ENCODE data around the gene ZAR1L.
"Not testable (repeated sequence)": the region's sequence is repeated elsewhere in the genome, so short reads cannot be mapped to it uniquely, and the experiment has no call there.

The ZAR1L gene

GRCh38 chr13:32315238-32316027 lies at the start of gene ZAR1L, which contains the start of gene BRCA2:
Gene ZAR1L (minus strand): TSS chr13:32315363. CDS start chr13:32311925, 3,438 bp downstream.
Gene BRCA2 (plus strand): TSS chr13:32315508. CDS start chr13:32316461, 953 bp downstream.
- peak; percentile 77 for DNase-seq (ENCODE audit: low read depth)
- peak within 1 kb of the TSS; percentile 85 for H3K4me3 ChIP-seq (ENCODE audit: low read depth, low read length)
- no peak for TF ChIP-seq CTCF (IDR thresholded peaks at IDR 0.05; ENCODE audit: low read depth, low read length, missing control alignments)

- TF ChIP-seq CTCF (IDR thresholded peaks at IDR 0.05; ENCODE audit: low read depth, low read length, missing control alignments) = no peak
- H3K4me3 ChIP-seq (ENCODE audit: low read depth, low read length) = no peak overlapping the region
- DNase-seq (ENCODE audit: low read depth) = no peak
Measured at GRCh38 chr13:32362574-32362973, 47.4 kb upstream of the ZAR1L start.

- not testable (repeated sequence) for DNase-seq (ENCODE audit: low read depth); H3K4me3 ChIP-seq (ENCODE audit: low read depth, low read length)
Measured at GRCh38 chr13:32355935-32356334, 40.8 kb upstream of the ZAR1L start.

GRCh38 chr13:32354040-32354439 lies 38.9 kb upstream of the ZAR1L start:
- no peak for TF ChIP-seq CTCF (IDR thresholded peaks at IDR 0.05; ENCODE audit: low read depth, low read length, missing control alignments)
- H3K4me3 ChIP-seq (ENCODE audit: low read depth, low read length) = no peak overlapping the region
- DNase-seq (ENCODE audit: low read depth) = no peak

- DNase-seq (ENCODE audit: low read depth) = not testable (repeated sequence)
Measured at GRCh38 chr13:32350839-32351441, 35.8 kb upstream of the ZAR1L start.

GRCh38 chr13:32347651-32348050 lies 32.5 kb upstream of the ZAR1L start:
- TF ChIP-seq CTCF (IDR thresholded peaks at IDR 0.05; ENCODE audit: low read depth, low read length, missing control alignments) = no peak

More at GRCh38 chr13:32350839-32351441, 35.8 kb upstream of the ZAR1L start:
- H3K4me3 ChIP-seq (ENCODE audit: low read depth, low read length) = not testable (repeated sequence)

GRCh38 chr13:32340914-32341313 lies 25.8 kb upstream of the ZAR1L start:
- no peak for TF ChIP-seq CTCF (IDR thresholded peaks at IDR 0.05; ENCODE audit: low read depth, low read length, missing control alignments)
- H3K4me3 ChIP-seq (ENCODE audit: low read depth, low read length) = no peak overlapping the region
- DNase-seq (ENCODE audit: low read depth) = no peak

More at GRCh38 chr13:32347651-32348050, 32.5 kb upstream of the ZAR1L start:
- no peak for DNase-seq (ENCODE audit: low read depth)
- no peak overlapping the region for H3K4me3 ChIP-seq (ENCODE audit: low read depth, low read length)

GRCh38 chr13:32334671-32335070 lies 19.5 kb upstream of the ZAR1L start:
- TF ChIP-seq CTCF (IDR thresholded peaks at IDR 0.05; ENCODE audit: low read depth, low read length, missing control alignments) = no peak
- no peak for DNase-seq (ENCODE audit: low read depth)

More at GRCh38 chr13:32334671-32335070, 19.5 kb upstream of the ZAR1L start:
- no peak overlapping the region for H3K4me3 ChIP-seq (ENCODE audit: low read depth, low read length)
